Measurements from ENCODE around the gene MTMR8.

- TF ChIP-seq CTCF (IDR thresholded peaks at IDR 0.05): no peak
- no peak for TF ChIP-seq POLR2AphosphoS5 (IDR thresholded peaks at IDR 0.05)
Measured at GRCh38 chrX:64439551-64439950, 44.3 kb upstream of the MTMR8 start.

Measured in suprapubic skin (tissue), 3 donors.